Neural cell (in vitro differentiated cells): ENCODE measurements around the gene ACP7. TPM values are rescaled to one million over a fixed set of nuclear protein-coding genes. Genes with fewer than 3 reads are reported as not detected.

Experiments
- H2AFZ ChIP-seq: fragments of 200-600, 300-800 bp; sonication (generic), shearing (Covaris generic); 2 replicates; pipeline ENCODE4 v1.6.0; 2014; ENCODE audit warnings: low read depth, mild to moderate bottlenecking, antibody characterized with exemption, low read length, moderate library complexity
- H3F3A ChIP-seq: fragments of 200-600 bp; shearing (Covaris generic); 2 replicates; pipeline ENCODE4 v1.6.1; 2016; ENCODE audit warnings: mild to moderate bottlenecking, moderate library complexity, mixed read lengths, antibody characterized with exemption, low read length; ENCODE audit not compliant: insufficient read depth, poor library complexity, severe bottlenecking
- H3K27ac ChIP-seq: fragments of 200-600, 300-800 bp; sonication (generic), shearing (Covaris generic); 2 replicates; pipeline ENCODE4 v1.5.1; 2014; ENCODE audit warnings: mild to moderate bottlenecking, low read length, moderate library complexity
- H3K27me3 ChIP-seq: fragments of 300-800, 200-600 bp; sonication (generic), shearing (Covaris generic); 2 replicates; pipeline ENCODE4 v1.6.0; 2014; ENCODE audit warnings: mild to moderate bottlenecking, low read depth, low read length, moderate library complexity; ENCODE audit not compliant: insufficient read depth
- H3K36me3 ChIP-seq: fragments of 300-800, 200-600 bp; sonication (generic), shearing (Covaris generic); 2 replicates; pipeline ENCODE4 v1.5.1; 2014; ENCODE audit warnings: mild to moderate bottlenecking, antibody characterized with exemption, low read length, moderate library complexity; ENCODE audit not compliant: insufficient read depth
- H3K4me2 ChIP-seq: fragments of 300-800, 200-600 bp; sonication (generic), shearing (Covaris generic); 2 replicates; pipeline ENCODE4 v1.6.0; 2014; ENCODE audit warnings: mild to moderate bottlenecking, low read length
- H3K4me3 ChIP-seq: fragments of 300-800, 200-600 bp; sonication (generic), shearing (Covaris generic); 2 replicates; pipeline ENCODE4 v1.5.1; 2014; ENCODE audit warnings: mild to moderate bottlenecking, low read length, moderate library complexity
- H3K79me2 ChIP-seq: fragments of 200-600 bp; shearing (Covaris generic); replicated peaks from 2 replicates; pipeline ENCODE4 v1.6.0; 2014; ENCODE audit warnings: mild to moderate bottlenecking, low read length, moderate library complexity; ENCODE audit not compliant: insufficient read depth
- H3K9ac ChIP-seq: fragments of 300-800, 200-600 bp; sonication (generic), shearing (Covaris generic); 2 replicates; pipeline ENCODE4 v1.6.1; 2016; ENCODE audit warnings: mild to moderate bottlenecking, low read length, mixed read lengths
- H3K9me2 ChIP-seq: fragments of 200-600 bp; shearing (Covaris generic); 2 replicates; pipeline ENCODE4 v1.6.1; 2016; ENCODE audit warnings: mild to moderate bottlenecking, low read length, mixed read lengths; ENCODE audit not compliant: insufficient read depth
- H3K9me3 ChIP-seq: fragments of 200-600, 300-800 bp; sonication (generic), shearing (Covaris generic); 2 replicates; pipeline ENCODE4 v1.6.1; 2016; ENCODE audit warnings: mild to moderate bottlenecking, mixed run types, low read length, moderate library complexity, mixed read lengths
- H4K20me1 ChIP-seq: fragments of 200-600 bp; shearing (Covaris generic); 2 replicates; pipeline ENCODE4 v1.6.1; 2016; ENCODE audit warnings: mild to moderate bottlenecking, mixed run types; ENCODE audit not compliant: insufficient read depth
- EP300 ChIP-seq: fragments of 450-650 bp; conservative IDR thresholded peaks from 2 replicates; pipeline ENCODE4 v1.6.1; 2014; ENCODE audit warnings: antibody characterized with exemption, mild to moderate bottlenecking, moderate library complexity; ENCODE audit not compliant: poor library complexity, severe bottlenecking
- EZH2 ChIP-seq: fragments of 200-600, 300-800 bp; shearing (Covaris generic), sonication (generic); IDR thresholded peaks from 2 replicates; pipeline ENCODE4 v1.6.1; 2014; ENCODE audit warnings: antibody characterized with exemption, low read length, borderline replicate concordance, mild to moderate bottlenecking; ENCODE audit not compliant: insufficient read depth, poor library complexity, severe bottlenecking
- MXI1 ChIP-seq: fragments of 450-650 bp; conservative IDR thresholded peaks from 2 replicates; pipeline ENCODE4 v1.6.1; 2014; ENCODE audit warnings: antibody characterized with exemption, mild to moderate bottlenecking; ENCODE audit not compliant: poor library complexity, severe bottlenecking
- POLR2AphosphoS5 ChIP-seq: IDR thresholded peaks from 2 replicates; pipeline ENCODE4 v1.6.1; 2012
- RAD21 ChIP-seq: fragments of 450-650 bp; conservative IDR thresholded peaks from 2 replicates; pipeline ENCODE4 v1.6.1; 2014; ENCODE audit warnings: antibody characterized with exemption, mild to moderate bottlenecking, moderate library complexity
- REST ChIP-seq: IDR thresholded peaks from 2 replicates; pipeline ENCODE4 v1.6.1; 2012; ENCODE audit warnings: borderline replicate concordance
- SMC3 ChIP-seq: fragments of 450-650 bp; conservative IDR thresholded peaks from 2 replicates; pipeline ENCODE4 v1.6.1; 2014; ENCODE audit warnings: antibody characterized with exemption, mild to moderate bottlenecking, moderate library complexity; ENCODE audit not compliant: poor library complexity
- TAF1 ChIP-seq: IDR thresholded peaks from 2 replicates; pipeline ENCODE4 v1.6.1; 2012; ENCODE audit warnings: low read depth
- polyA plus RNA-seq: library from polyadenylated mRNA; depleted of rRNA; stranded (reverse); fragments of >200 nt; gene quantifications from 2 replicates; pipeline ENCODE4 v1.2.3, GENCODE V29; 2014
- TF ChIP-seq, protein P1 (sequence below): fragments of 450-650 bp; IDR thresholded peaks from 2 replicates; pipeline ENCODE4 v1.5.1; 2014; ENCODE audit warnings: antibody characterized with exemption, mild to moderate bottlenecking, moderate library complexity; ENCODE audit not compliant: poor library complexity, severe bottlenecking

ACP7 gene
- polyA plus RNA-seq, 1 donor from 2014 or later: not detected

DNA sequence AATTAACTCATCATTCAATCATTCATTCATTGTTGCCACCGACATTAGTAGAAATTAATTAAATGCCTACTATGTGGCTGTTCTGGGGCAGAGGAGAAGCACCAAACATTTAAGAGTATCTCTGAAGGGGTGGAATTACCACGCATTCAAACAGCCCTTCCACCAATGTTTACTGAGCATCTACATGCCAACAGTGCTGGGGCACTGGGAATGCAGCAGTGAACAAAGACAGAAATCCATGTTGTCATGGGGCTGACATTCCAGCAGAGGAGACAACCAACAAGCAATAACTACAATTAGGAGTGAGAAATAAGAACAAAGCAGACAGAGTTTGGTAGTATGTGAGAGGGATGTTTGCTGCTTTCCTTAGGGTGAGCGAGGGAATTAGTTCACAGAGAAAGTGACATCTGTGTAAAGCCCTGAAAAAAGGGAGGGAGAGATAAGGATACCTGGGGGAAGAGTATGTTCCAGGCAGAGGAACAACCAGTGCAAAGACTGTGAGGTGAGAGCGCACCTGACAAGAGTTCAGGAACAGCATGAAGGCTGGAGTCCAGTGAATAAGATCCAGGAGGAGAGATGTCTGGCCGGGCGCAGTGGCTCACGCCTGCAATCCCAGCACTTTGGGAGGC is 40.1 kb downstream of the ACP7 start:
- Histone ChIP-seq H3K79me2 (peaks cover 21% of the 10 kb centered on the region), H3K36me3 (no peaks in the 10 kb centered on the region), H2AFZ (no peak overlapping the region), H4K20me1 (no peaks in the 10 kb centered on the region), H3K4me3 (no peak overlapping the region), H3K4me2 (no peak overlapping the region), H3K9me3 (no peaks in the 10 kb centered on the region), H3K27ac (no peak overlapping the region), H3K9ac (no peak overlapping the region), H3K9me2 (no peaks in the 10 kb centered on the region), H3F3A (no peaks in the 10 kb centered on the region), H3K27me3 (no peaks in the 10 kb centered on the region)
- TF ChIP-seq, protein P1, sequence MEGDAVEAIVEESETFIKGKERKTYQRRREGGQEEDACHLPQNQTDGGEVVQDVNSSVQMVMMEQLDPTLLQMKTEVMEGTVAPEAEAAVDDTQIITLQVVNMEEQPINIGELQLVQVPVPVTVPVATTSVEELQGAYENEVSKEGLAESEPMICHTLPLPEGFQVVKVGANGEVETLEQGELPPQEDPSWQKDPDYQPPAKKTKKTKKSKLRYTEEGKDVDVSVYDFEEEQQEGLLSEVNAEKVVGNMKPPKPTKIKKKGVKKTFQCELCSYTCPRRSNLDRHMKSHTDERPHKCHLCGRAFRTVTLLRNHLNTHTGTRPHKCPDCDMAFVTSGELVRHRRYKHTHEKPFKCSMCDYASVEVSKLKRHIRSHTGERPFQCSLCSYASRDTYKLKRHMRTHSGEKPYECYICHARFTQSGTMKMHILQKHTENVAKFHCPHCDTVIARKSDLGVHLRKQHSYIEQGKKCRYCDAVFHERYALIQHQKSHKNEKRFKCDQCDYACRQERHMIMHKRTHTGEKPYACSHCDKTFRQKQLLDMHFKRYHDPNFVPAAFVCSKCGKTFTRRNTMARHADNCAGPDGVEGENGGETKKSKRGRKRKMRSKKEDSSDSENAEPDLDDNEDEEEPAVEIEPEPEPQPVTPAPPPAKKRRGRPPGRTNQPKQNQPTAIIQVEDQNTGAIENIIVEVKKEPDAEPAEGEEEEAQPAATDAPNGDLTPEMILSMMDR: no peak
- TF ChIP-seq MXI1 (no peak), REST (no peak), EP300 (no peak)

GRCh38 chr19:39125199-39125553 is 41.0 kb downstream of the ACP7 start:
- TF ChIP-seq, protein P1: no peak
- TF ChIP-seq MXI1 (no peak), EZH2 (no peak), SMC3 (no peak), REST (no peak), RAD21 (no peak), TAF1 (no peak), EP300 (no peak), POLR2AphosphoS5 (no peak)
- no peaks in the 10 kb centered on the region for H4K20me1 ChIP-seq
- no peak overlapping the region for H3K4me2 ChIP-seq
- H3K9ac ChIP-seq: peak overlapping the region; percentile 26
- H3K9me3 ChIP-seq: no peaks in the 10 kb centered on the region
- H3F3A ChIP-seq: no peaks in the 10 kb centered on the region
- no peak overlapping the region for H2AFZ ChIP-seq
- peak overlapping the region; percentile 86 for H3K4me3 ChIP-seq
- H3K27ac ChIP-seq: no peak overlapping the region
- no peaks in the 10 kb centered on the region for H3K27me3 ChIP-seq
- no peaks in the 10 kb centered on the region for H3K36me3 ChIP-seq
- H3K9me2 ChIP-seq: no peaks in the 10 kb centered on the region
- H3K79me2 ChIP-seq: peaks cover 22% of the 10 kb centered on the region
